ENCODE measurements around the gene MACROD2.

MACROD2 gene

GRCh38 chr20:15475483-15475882, 1480.2 kb downstream of the MACROD2 start:
- Histone ChIP-seq H3K79me2 (ENCODE audit: insufficient read depth, low read length) (no peaks in the 10 kb centered on the region), H3K9ac (ENCODE audit: low read length) (no peak overlapping the region), H2AFZ (ENCODE audit: low read depth, low read length, severe bottlenecking) (no peak overlapping the region), H3K27me3 (ENCODE audit: low read length) (no peaks in the 10 kb centered on the region), H3K4me3 (ENCODE audit: insufficient read depth, low read length, poor library complexity, severe bottlenecking) (no peak overlapping the region), H3K36me3 (ENCODE audit: low read length) (no peaks in the 10 kb centered on the region), H3K27ac (ENCODE audit: low read depth, low read length) (no peak overlapping the region), H4K20me1 (ENCODE audit: low read depth, low read length) (no peaks in the 10 kb centered on the region), H3K4me2 (ENCODE audit: low read depth, low read length, poor library complexity, severe bottlenecking) (no peak overlapping the region), H3F3A (ENCODE audit: insufficient read depth) (no peaks in the 10 kb centered on the region), H3K9me3 (ENCODE audit: insufficient read depth, low read length) (no peaks in the 10 kb centered on the region), H3K9me2 (replicated peaks; ENCODE audit: insufficient read depth, low read length) (no peaks in the 10 kb centered on the region)
- TF ChIP-seq EZH2phosphoT487 (conservative IDR thresholded peaks at IDR 0.05; ENCODE audit: low read length): no peak
- TF ChIP-seq CTCF (IDR thresholded peaks at IDR 0.05; ENCODE audit: insufficient read depth, low read length, poor library complexity, severe bottlenecking): no peak

- no peak overlapping the region for H3K4me3 ChIP-seq (ENCODE audit: insufficient read depth, low read length, poor library complexity, severe bottlenecking)
- H3K9ac ChIP-seq (ENCODE audit: low read length): no peak overlapping the region
- H3K79me2 ChIP-seq (ENCODE audit: insufficient read depth, low read length): no peaks in the 10 kb centered on the region
- H3K36me3 ChIP-seq (ENCODE audit: low read length): no peaks in the 10 kb centered on the region
- H3K27me3 ChIP-seq (ENCODE audit: low read length): no peaks in the 10 kb centered on the region
- H3K9me3 ChIP-seq (ENCODE audit: insufficient read depth, low read length): no peaks in the 10 kb centered on the region
- no peak overlapping the region for H3K4me2 ChIP-seq (ENCODE audit: low read depth, low read length, poor library complexity, severe bottlenecking)
- TF ChIP-seq CTCF (IDR thresholded peaks at IDR 0.05; ENCODE audit: insufficient read depth, low read length, poor library complexity, severe bottlenecking) (no peak), EZH2phosphoT487 (conservative IDR thresholded peaks at IDR 0.05; ENCODE audit: low read length) (no peak)
- H2AFZ ChIP-seq (ENCODE audit: low read depth, low read length, severe bottlenecking): no peak overlapping the region
- no peak overlapping the region for H3K27ac ChIP-seq (ENCODE audit: low read depth, low read length)
- H3K9me2 ChIP-seq (replicated peaks; ENCODE audit: insufficient read depth, low read length): no peaks in the 10 kb centered on the region
- no peaks in the 10 kb centered on the region for H3F3A ChIP-seq (ENCODE audit: insufficient read depth)
- H4K20me1 ChIP-seq (ENCODE audit: low read depth, low read length): no peaks in the 10 kb centered on the region
Measured at GRCh38 chr20:15476186-15476585, 1480.9 kb downstream of the MACROD2 start.

DNA sequence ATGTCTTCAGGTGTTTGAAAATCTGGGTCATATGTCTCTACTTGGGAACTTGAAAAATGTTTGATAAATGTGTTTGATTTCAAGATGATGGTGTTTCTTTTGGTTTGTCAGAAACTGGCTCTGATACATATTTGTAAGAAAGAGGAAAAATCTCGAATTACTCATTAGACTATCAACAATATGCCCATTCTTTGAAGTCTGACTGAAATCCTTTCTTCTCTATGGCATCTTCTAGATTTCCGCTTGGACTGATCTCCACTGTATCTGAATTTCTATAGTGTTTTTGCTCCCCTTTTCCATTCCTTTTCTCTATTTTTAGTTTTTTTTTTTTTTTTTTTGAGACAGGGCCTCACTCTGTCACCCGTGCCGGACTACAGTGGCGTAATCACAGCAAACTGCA, 1481.5 kb downstream of the MACROD2 start:
- Histone ChIP-seq H3F3A (ENCODE audit: insufficient read depth) (no peaks in the 10 kb centered on the region), H3K36me3 (ENCODE audit: low read length) (no peaks in the 10 kb centered on the region), H3K27ac (ENCODE audit: low read depth, low read length) (no peak overlapping the region), H3K9ac (ENCODE audit: low read length) (no peak overlapping the region), H3K4me2 (ENCODE audit: low read depth, low read length, poor library complexity, severe bottlenecking) (no peak overlapping the region), H3K9me3 (ENCODE audit: insufficient read depth, low read length) (no peaks in the 10 kb centered on the region), H2AFZ (ENCODE audit: low read depth, low read length, severe bottlenecking) (no peak overlapping the region), H3K4me3 (ENCODE audit: insufficient read depth, low read length, poor library complexity, severe bottlenecking) (no peak overlapping the region), H3K27me3 (ENCODE audit: low read length) (no peaks in the 10 kb centered on the region), H3K79me2 (ENCODE audit: insufficient read depth, low read length) (no peaks in the 10 kb centered on the region), H4K20me1 (ENCODE audit: low read depth, low read length) (no peaks in the 10 kb centered on the region), H3K9me2 (replicated peaks; ENCODE audit: insufficient read depth, low read length) (no peaks in the 10 kb centered on the region)
- no peak for TF ChIP-seq EZH2phosphoT487 (conservative IDR thresholded peaks at IDR 0.05; ENCODE audit: low read length)
- no peak for TF ChIP-seq CTCF (IDR thresholded peaks at IDR 0.05; ENCODE audit: insufficient read depth, low read length, poor library complexity, severe bottlenecking)
